SK-N-SH treated with all-trans-retinoic acid at 6 μM for 48 hours (cell line): ENCODE measurements around the gene SAE1.

Experiments
- ATAC-seq: fragments of 200-7000 bp; cut with Tn5 transposase; 3 replicates; pipeline ENCODE4 v1.9.1; 2020; ENCODE audit warnings: mild to moderate bottlenecking, moderate library complexity
- ARNTL ChIP-seq: fragments of 450-650 bp; formaldehyde crosslinking; IDR thresholded peaks from 2 replicates; pipeline ENCODE4 v1.5.0; 2020; ENCODE audit warnings: low read depth, mild to moderate bottlenecking, moderate library complexity, borderline replicate concordance
- BACH2 ChIP-seq: fragments of 250-450 bp; sonication (Bioruptor Pico); IDR thresholded peaks from 2 replicates; pipeline ENCODE4 v1.9.0; 2021; ENCODE audit warnings: mild to moderate bottlenecking, borderline replicate concordance
- CREB5 ChIP-seq: fragments of 250-450 bp; sonication (Bioruptor Pico); IDR thresholded peaks from 2 replicates; pipeline ENCODE4 v1.5.1; 2020; ENCODE audit warnings: low read depth, mild to moderate bottlenecking, moderate library complexity
- CSDC2 ChIP-seq: fragments of 250-450 bp; sonication (Bioruptor Pico); IDR thresholded peaks from 2 replicates; pipeline ENCODE4 v1.5.0; 2020; ENCODE audit warnings: mild to moderate bottlenecking, moderate library complexity
- ESRRG ChIP-seq: fragments of 250-450 bp; sonication (Bioruptor Pico); IDR thresholded peaks from 2 replicates; pipeline ENCODE4 v1.6.1; 2021; ENCODE audit warnings: mild to moderate bottlenecking
- POU6F1 ChIP-seq: fragments of 250-450 bp; sonication (Bioruptor Pico); IDR thresholded peaks from 2 replicates; pipeline ENCODE4 v1.8.0; 2021; ENCODE audit warnings: low read depth, mild to moderate bottlenecking, moderate library complexity, borderline replicate concordance
- RARB ChIP-seq: fragments of 250-450 bp; sonication (Bioruptor Pico); IDR thresholded peaks from 2 replicates; pipeline ENCODE4 v1.8.0; 2021; ENCODE audit warnings: mild to moderate bottlenecking, moderate library complexity
- SNAI2 ChIP-seq: fragments of 250-450 bp; sonication (Bioruptor Pico); IDR thresholded peaks from 2 replicates; pipeline ENCODE4 v1.5.0; 2020; ENCODE audit warnings: mild to moderate bottlenecking, moderate library complexity
- TCF4 ChIP-seq: fragments of 250-450 bp; sonication (Bioruptor Pico); IDR thresholded peaks from 2 replicates; pipeline ENCODE4 v1.8.0; 2021; ENCODE audit warnings: mild to moderate bottlenecking, moderate library complexity, borderline replicate concordance
- TOX ChIP-seq: fragments of 250-450 bp; sonication (Bioruptor Pico); IDR thresholded peaks from 2 replicates; pipeline ENCODE4 v1.8.0; 2021; ENCODE audit warnings: mild to moderate bottlenecking, moderate library complexity, borderline replicate concordance
- TSHZ2 ChIP-seq: fragments of 250-450 bp; sonication (Bioruptor Pico); IDR thresholded peaks from 2 replicates; pipeline ENCODE4 v1.5.0; 2020; ENCODE audit warnings: mild to moderate bottlenecking, moderate library complexity
- ZC3H10 ChIP-seq: fragments of 250-450 bp; sonication (Bioruptor Pico); IDR thresholded peaks from 2 replicates; pipeline ENCODE4 v1.5.1; 2021; ENCODE audit warnings: mild to moderate bottlenecking, moderate library complexity
- ZFP3 ChIP-seq: fragments of 250-450 bp; sonication (Bioruptor Pico); IDR thresholded peaks from 2 replicates; pipeline ENCODE4 v1.5.0; 2020; ENCODE audit warnings: mild to moderate bottlenecking, moderate library complexity
- ZNF565 ChIP-seq: fragments of 450-650 bp; formaldehyde crosslinking; conservative IDR thresholded peaks from 2 replicates; pipeline ENCODE4 v1.5.0; 2020; ENCODE audit warnings: low read depth, mild to moderate bottlenecking, moderate library complexity
- ZNF70 ChIP-seq: fragments of 450-650 bp; formaldehyde crosslinking; IDR thresholded peaks from 2 replicates; pipeline ENCODE4 v1.5.0; 2020; ENCODE audit warnings: mild to moderate bottlenecking, moderate library complexity
- ZNF8 ChIP-seq: fragments of 450-650 bp; formaldehyde crosslinking; IDR thresholded peaks from 2 replicates; pipeline ENCODE4 v1.5.0; 2020; ENCODE audit warnings: mild to moderate bottlenecking, moderate library complexity
- TF ChIP-seq, protein P1 (sequence below): fragments of 250-450 bp; sonication (Bioruptor Pico); IDR thresholded peaks from 2 replicates; pipeline ENCODE4 v1.5.1; 2021; ENCODE audit warnings: mild to moderate bottlenecking, moderate library complexity
- TF ChIP-seq, protein P2 (sequence below): fragments of 250-450 bp; sonication (Bioruptor Pico); IDR thresholded peaks from 2 replicates; pipeline ENCODE4 v1.8.0; 2020; ENCODE audit warnings: mild to moderate bottlenecking, moderate library complexity, borderline replicate concordance

Gene SAE1

DNA sequence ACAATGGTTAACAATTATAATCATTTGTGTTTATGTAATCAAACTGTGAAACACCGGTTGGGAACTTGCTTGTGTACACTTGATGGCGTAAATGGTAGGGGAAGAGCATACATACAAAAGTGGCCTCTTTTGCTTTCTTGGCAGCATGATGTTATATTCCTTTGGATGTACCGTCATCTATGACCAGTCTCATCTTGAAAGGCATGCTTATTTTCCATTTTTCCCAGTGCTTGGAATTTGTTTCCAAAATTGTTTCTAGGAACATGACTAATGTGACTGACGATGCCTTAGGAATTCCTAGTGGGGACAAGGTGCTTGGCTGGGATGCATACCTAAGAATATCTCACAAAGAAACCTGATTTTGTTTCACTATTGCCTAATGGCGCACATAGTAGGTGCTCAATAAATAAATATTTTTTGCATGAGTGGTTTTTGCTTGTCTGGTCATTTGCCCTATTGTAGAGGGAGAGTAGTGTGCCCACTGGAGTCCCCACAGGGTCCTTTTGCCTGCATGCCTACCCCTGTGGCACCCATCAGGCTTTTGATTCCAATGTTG is 45.5 kb downstream of the SAE1 start (continued):
- TF ChIP-seq ZFP3, result no peak

GRCh38 chr19:47176627-47177090 is 46.0 kb downstream of the SAE1 start:
- ATAC-seq, result peak; percentile 49
- TF ChIP-seq, protein P1, sequence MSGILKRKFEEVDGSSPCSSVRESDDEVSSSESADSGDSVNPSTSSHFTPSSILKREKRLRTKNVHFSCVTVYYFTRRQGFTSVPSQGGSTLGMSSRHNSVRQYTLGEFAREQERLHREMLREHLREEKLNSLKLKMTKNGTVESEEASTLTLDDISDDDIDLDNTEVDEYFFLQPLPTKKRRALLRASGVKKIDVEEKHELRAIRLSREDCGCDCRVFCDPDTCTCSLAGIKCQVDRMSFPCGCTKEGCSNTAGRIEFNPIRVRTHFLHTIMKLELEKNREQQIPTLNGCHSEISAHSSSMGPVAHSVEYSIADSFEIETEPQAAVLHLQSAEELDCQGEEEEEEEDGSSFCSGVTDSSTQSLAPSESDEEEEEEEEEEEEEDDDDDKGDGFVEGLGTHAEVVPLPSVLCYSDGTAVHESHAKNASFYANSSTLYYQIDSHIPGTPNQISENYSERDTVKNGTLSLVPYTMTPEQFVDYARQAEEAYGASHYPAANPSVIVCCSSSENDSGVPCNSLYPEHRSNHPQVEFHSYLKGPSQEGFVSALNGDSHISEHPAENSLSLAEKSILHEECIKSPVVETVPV (CRISPR knock-in tag), result no peak
- TF ChIP-seq CREB5 (CRISPR knock-in tag), result no peak
- TF ChIP-seq ZNF8 (CRISPR knock-in tag), result no peak
- TF ChIP-seq, all 23 proteins: peak for 0

- TF ChIP-seq ZNF8 (CRISPR knock-in tag), result no peak
- TF ChIP-seq ARNTL, result no peak
- TF ChIP-seq RARB, result no peak
- TF ChIP-seq, protein P1 (CRISPR knock-in tag), result no peak
- TF ChIP-seq CSDC2 (CRISPR knock-in tag), result no peak
- TF ChIP-seq ESRRG (CRISPR knock-in tag), result no peak
- no peak for ATAC-seq
Measured at GRCh38 chr19:47179653-47180310, 49.1 kb downstream of the SAE1 start.

DNA sequence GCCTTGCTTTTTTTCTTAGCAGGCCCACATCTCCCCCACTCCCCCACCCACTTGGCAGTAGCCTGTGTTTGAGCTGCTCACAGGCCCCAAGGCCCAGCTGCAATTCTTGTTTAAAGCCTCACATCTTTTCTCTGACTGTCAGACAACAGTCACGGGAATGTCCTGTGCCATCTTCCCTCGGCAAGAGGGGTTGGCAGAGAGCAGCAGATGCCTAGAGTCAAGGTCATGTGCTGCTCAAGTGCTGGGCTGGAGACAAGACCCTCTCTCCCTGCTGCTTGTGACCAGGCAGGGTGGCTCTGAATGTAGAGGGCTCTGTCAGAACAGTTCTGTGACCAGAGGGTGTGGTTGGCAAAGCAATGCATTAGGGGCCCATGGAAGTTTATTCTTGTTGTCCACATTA is 53.0 kb downstream of the SAE1 start:
- TF ChIP-seq ZC3H10 (CRISPR knock-in tag) (no peak), TOX (CRISPR knock-in tag) (no peak), ZFP3 (no peak), ZNF565 (no peak), ZNF70 (CRISPR knock-in tag) (no peak), ARNTL (no peak), TCF4 (no peak), POU6F1 (CRISPR knock-in tag) (no peak), BACH2 (CRISPR knock-in tag) (no peak), SNAI2 (CRISPR knock-in tag) (no peak), ESRRG (CRISPR knock-in tag) (no peak), TSHZ2 (no peak)
- TF ChIP-seq, protein P1 (CRISPR knock-in tag), result no peak
- TF ChIP-seq, protein P2, sequence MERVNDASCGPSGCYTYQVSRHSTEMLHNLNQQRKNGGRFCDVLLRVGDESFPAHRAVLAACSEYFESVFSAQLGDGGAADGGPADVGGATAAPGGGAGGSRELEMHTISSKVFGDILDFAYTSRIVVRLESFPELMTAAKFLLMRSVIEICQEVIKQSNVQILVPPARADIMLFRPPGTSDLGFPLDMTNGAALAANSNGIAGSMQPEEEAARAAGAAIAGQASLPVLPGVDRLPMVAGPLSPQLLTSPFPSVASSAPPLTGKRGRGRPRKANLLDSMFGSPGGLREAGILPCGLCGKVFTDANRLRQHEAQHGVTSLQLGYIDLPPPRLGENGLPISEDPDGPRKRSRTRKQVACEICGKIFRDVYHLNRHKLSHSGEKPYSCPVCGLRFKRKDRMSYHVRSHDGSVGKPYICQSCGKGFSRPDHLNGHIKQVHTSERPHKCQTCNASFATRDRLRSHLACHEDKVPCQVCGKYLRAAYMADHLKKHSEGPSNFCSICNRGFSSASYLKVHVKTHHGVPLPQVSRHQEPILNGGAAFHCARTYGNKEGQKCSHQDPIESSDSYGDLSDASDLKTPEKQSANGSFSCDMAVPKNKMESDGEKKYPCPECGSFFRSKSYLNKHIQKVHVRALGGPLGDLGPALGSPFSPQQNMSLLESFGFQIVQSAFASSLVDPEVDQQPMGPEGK (CRISPR knock-in tag), result no peak
- ATAC-seq, result no peak
